Measurements from ENCODE around the gene TTC38. TPM values are rescaled to one million over a fixed set of nuclear protein-coding genes. Genes with fewer than 3 reads are reported as not detected.

Gene TTC38
- total and polyA plus RNA-seq, 2 donors (not counting 3 experiments of a cell fraction or from before 2014, with no cell fraction given), result 31.6 to 39.7 TPM

GRCh38 chr22:46251816-46252380, 15.9 kb upstream of the TTC38 start:
- Histone ChIP-seq H3K36me3 (ENCODE audit: control insufficient read depth in 2 of 2, extremely low read depth in 1 of 2, insufficient read depth in 2 of 2, low read length in 2 of 2) (no peaks in the 10 kb centered on the region), H3K79me2 (ENCODE audit: control insufficient read depth, insufficient read depth, low read length) (peaks cover 1% of the 10 kb centered on the region), H2AFZ (ENCODE audit: low read depth, low read length) (no peak overlapping the region), H3K9ac (replicated peaks; ENCODE audit: extremely low read depth, insufficient read depth, low read length) (no peak overlapping the region), H3K27me3 (ENCODE audit: control insufficient read depth in 2 of 2, insufficient read depth in 2 of 2, low read length in 2 of 2) (peaks cover 0 to 9% of the 10 kb centered on the region in 2 experiments), H3K9me1 (replicated peaks; ENCODE audit: control insufficient read depth, extremely low read depth, insufficient read depth, low read length) (no peaks in the 10 kb centered on the region), H3K9me3 (replicated peaks; ENCODE audit: control insufficient read depth, insufficient read depth, low read length) (no peaks in the 10 kb centered on the region), H3K4me2 (ENCODE audit: insufficient read depth, low read length) (no peak overlapping the region), H4K20me1 (replicated peaks; ENCODE audit: control insufficient read depth, extremely low read depth, insufficient read depth, low read length) (no peaks in the 10 kb centered on the region), H3K4me3 (replicated peaks in 1 of 3; ENCODE audit: insufficient read depth in 1 of 3, low read depth in 1 of 3, low read length in 3 of 3) (no peak overlapping the region), H3K4me1 (ENCODE audit: control insufficient read depth, extremely low read depth, insufficient read depth, low read length) (peaks cover 6% of the 10 kb centered on the region), H3K27ac (ENCODE audit: insufficient read depth, low read depth, low read length) (no peak overlapping the region)
- no peak for FAIRE-seq
- CTCF ChIA-PET, result no interaction called here
- intact Hi-C loops (cut with micrococcal nuclease), result loop anchor here (5.0 kb wide), 1 partner anchor 45 kb away; the partner anchor contains the start of gene GTSE1
- dilution Hi-C loops (cut with MboI; ENCODE audit: extremely low pct_ligation_motif_present, low sequenced_read_pairs), result no loop called here
- BruUV-seq (replicated peaks), result no TSS peak
- POLR2A ChIA-PET, result no interaction called here
- no peak for DNase-seq (ENCODE audit: low read depth, low spot score)
- TF ChIP-seq POLR2AphosphoS5 (IDR thresholded peaks at IDR 0.05; ENCODE audit: insufficient read depth, low read depth, low read length) (no peak), POLR2A (IDR thresholded peaks at IDR 0.05; ENCODE audit: low read depth, low read length) (no peak), CTCF (IDR thresholded peaks at IDR 0.05; ENCODE audit: extremely low read depth in 1 of 2, insufficient read depth in 1 of 2, low read depth in 1 of 2, low read length in 2 of 2) (no peak), GATA2 (IDR thresholded peaks at IDR 0.05; ENCODE audit: insufficient read depth, insufficient read length, low read depth, low read length) (no peak), MYC (IDR thresholded peaks at IDR 0.05; ENCODE audit: low read depth, low read length) (no peak), FOS (IDR thresholded peaks at IDR 0.05; ENCODE audit: borderline replicate concordance, insufficient read depth, low read length) (no peak), MAX (IDR thresholded peaks at IDR 0.05; ENCODE audit: insufficient read depth, insufficient read length) (no peak), JUN (IDR thresholded peaks at IDR 0.05; ENCODE audit: borderline replicate concordance, insufficient read depth, insufficient read length, low read depth) (no peak)

Data from endothelial cell of umbilical vein (primary cell).